Kidney (tissue), 14 donors: ENCODE measurements around the gene SKI. TPM values are rescaled to one million over a fixed set of nuclear protein-coding genes. Genes with fewer than 3 reads are reported as not detected.

ENCODE experiments used
- DNase-seq, 5 donors: peaks; one replicate each; pipeline ENCODE4 v3.0.0-alpha.2; 2013 to 2020
- FAIRE-seq: peaks from 2 replicates; lab custom pipeline; 2012; peaks lifted over from hg19 to GRCh38; lab: Jason Lieb, UNC
- H3K27ac ChIP-seq, 2 donors: one replicate each; pipeline ENCODE4 v1.7.0; 2013; ENCODE audit warnings: low read depth in 2 of 2, low read length in 2 of 2, inconsistent platforms in 1 of 2
- H3K27me3 ChIP-seq: one replicate; pipeline ENCODE4 v1.7.1; 2013; ENCODE audit warnings: low read length, inconsistent platforms; ENCODE audit not compliant: control insufficient read depth, insufficient read depth
- H3K36me3 ChIP-seq, 3 donors: one replicate each; pipeline versions ENCODE4 v1.7.0 to v1.7.1; 2013; ENCODE audit warnings: low read length in 3 of 3, control low read depth in 1 of 3, inconsistent platforms in 1 of 3; ENCODE audit not compliant: insufficient read depth in 3 of 3, control insufficient read depth in 2 of 3
- H3K4me1 ChIP-seq, 3 donors: one replicate each; pipeline versions ENCODE4 v1.7.0 to v1.7.1; 2013; ENCODE audit warnings: low read length in 3 of 3, inconsistent platforms in 1 of 3, low read depth in 1 of 3; ENCODE audit not compliant: control insufficient read depth in 2 of 3, insufficient read depth in 2 of 3
- H3K4me3 ChIP-seq, 3 donors: one replicate each; pipeline versions ENCODE4 v1.7.0 to v1.8.1; 2013; ENCODE audit warnings: low read length in 3 of 3, control low read depth in 1 of 3, inconsistent platforms in 1 of 3
- H3K9ac ChIP-seq, 3 donors: one replicate each; pipeline versions ENCODE4 v1.7.0 to v1.7.1; 2013; ENCODE audit warnings: low read length in 3 of 3, control low read depth in 1 of 3, inconsistent platforms in 1 of 3
- H3K9me3 ChIP-seq, 3 donors: one replicate each; pipeline versions ENCODE4 v1.7.0 to v1.7.1; 2013; ENCODE audit warnings: low read length in 3 of 3, control low read depth in 1 of 3, inconsistent platforms in 1 of 3; ENCODE audit not compliant: control insufficient read depth in 2 of 3, insufficient read depth in 1 of 3
- CTCF ChIP-seq: IDR thresholded peaks from 3 replicates; pipeline ENCODE4 v1.5.1; 2012; ENCODE audit warnings: mild to moderate bottlenecking, moderate library complexity, borderline replicate concordance; ENCODE audit not compliant: insufficient read depth; ENCODE audit errors: extremely low read depth
- intact Hi-C: fragments of 100-400 bp; cut with DNase I; formaldehyde crosslinking; loops from one replicate; pipeline ENCODE4 v1.11.1; 2022
- polyA plus RNA-seq: library from polyadenylated mRNA; stranded (reverse); fragments of 350-450 nt; fragmentation: Illumina TruSeq; extraction: RNeasy Lipid Tissue Mini Kit (QIAGEN cat#74804); gene quantifications from one replicate; pipeline ENCODE4 v1.2.3, GENCODE V29; 2014; ENCODE audit warnings: low read depth, low replicate concordance; ENCODE audit not compliant: insufficient read depth
- total RNA-seq: library from RNA; stranded (reverse); fragmentation: NEBNext Ultra II Directional; extraction: Animal tissue kit (Norgen Biotek cat#: 25700); gene quantifications from one replicate; pipeline ENCODE4 v1.2.1, GENCODE V29; 2021
- donor health status: control.
- donor health status: control.
- donor health status: control.
- donor health status: control.
- donor health status: control.
- donor health status: DM: yes; HTN: yes; CAD: no.
- donor health status: Normal renal cell carcinoma (clear cell type).

Gene SKI
- total and polyA plus RNA-seq, 2 donors from 2014 or later, result 9.2 to 78.6 TPM

- Histone ChIP-seq H3K27ac (no peak overlapping the region), H3K4me1 (peaks cover 0 to 55% (median 49%) of the 10 kb centered on the region in 3 donors), H3K4me3 (no peak overlapping the region), H3K9me3 (peaks cover 0 to 9% (median 0%) of the 10 kb centered on the region in 3 donors), H3K36me3 (no peaks in the 10 kb centered on the region), H3K27me3 (no peaks in the 10 kb centered on the region), H3K9ac (no peak overlapping the region)
- no peak for TF ChIP-seq CTCF
- DNase-seq, result peak in 1 of 5 donors; percentile 28
- no peak for FAIRE-seq
- intact Hi-C loops, result no loop called here
Observed at GRCh38 chr1:2252423-2252822, 24.3 kb downstream of the SKI start.

- no peak overlapping the region for H3K27ac ChIP-seq
- H3K36me3 ChIP-seq, result no peaks in the 10 kb centered on the region
- no peaks in the 10 kb centered on the region for H3K27me3 ChIP-seq
- H3K4me3 ChIP-seq, result no peak overlapping the region
- TF ChIP-seq CTCF, result no peak
- H3K9ac ChIP-seq, result no peak overlapping the region
- DNase-seq (no peak), FAIRE-seq (no peak)
- H3K4me1 ChIP-seq, result peaks cover 0 to 51% (median 41%) of the 10 kb centered on the region in 3 donors
- H3K9me3 ChIP-seq, result peaks cover 0 to 9% (median 0%) of the 10 kb centered on the region in 3 donors
- intact Hi-C loops, result no loop called here
Observed at GRCh38 chr1:2253036-2253796, 25.1 kb downstream of the SKI start.

DNA sequence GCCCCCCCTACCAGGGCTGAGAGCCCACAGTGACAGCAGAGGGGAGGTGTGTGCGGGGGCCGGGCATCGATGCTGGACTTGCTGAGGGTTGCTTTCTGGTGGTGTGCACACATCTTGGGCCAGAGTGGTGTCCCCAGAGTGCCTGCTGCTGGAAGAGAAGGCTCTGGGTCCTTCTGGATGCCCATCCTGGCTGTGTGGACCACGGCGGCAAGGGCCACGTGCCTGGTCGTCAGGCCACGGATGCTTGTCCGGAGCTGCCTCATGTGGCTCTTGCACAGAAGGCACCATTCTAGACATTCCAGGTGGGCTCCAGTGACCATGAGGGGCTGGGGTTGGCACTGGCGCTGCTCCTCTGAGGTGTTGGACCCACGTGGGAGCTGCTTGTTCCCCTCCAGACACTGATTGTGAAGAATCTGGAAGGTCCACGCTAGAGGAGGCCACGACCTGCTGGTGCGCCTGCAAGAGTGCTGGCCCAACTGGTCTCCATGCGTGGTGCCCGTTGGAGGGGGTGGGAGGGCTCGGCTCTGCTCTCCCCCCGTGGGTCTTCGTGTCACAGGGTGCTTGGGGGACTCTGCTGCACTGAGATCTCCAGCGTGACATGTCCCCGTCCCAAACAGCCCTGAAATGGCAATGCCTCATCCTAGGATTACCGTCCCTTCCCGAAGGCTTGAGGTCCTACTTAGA is 25.8 kb downstream of the SKI start:
- Histone ChIP-seq H3K4me1 (peaks cover 0 to 45% (median 36%) of the 10 kb centered on the region in 3 donors), H3K27me3 (no peaks in the 10 kb centered on the region), H3K9ac (no peak overlapping the region), H3K9me3 (peaks cover 0 to 9% (median 0%) of the 10 kb centered on the region in 3 donors), H3K4me3 (no peak overlapping the region), H3K27ac (no peak overlapping the region), H3K36me3 (no peaks in the 10 kb centered on the region)
- no peak for TF ChIP-seq CTCF
- DNase-seq (peak in 2 of 5 donors; percentile 23 to 71), FAIRE-seq (no peak)
- intact Hi-C loops, result no loop called here
